DMS114 treated with DMSO at 0.1 percent for 48 hours (cell line): ENCODE results near the gene CRACR2B.

Experiments used
- DNase-seq: peaks from one replicate; lab custom pipeline; 2025; ENCODE audit not compliant: unreplicated experiment; lab: John Stamatoyannopoulos, UW

CRACR2B gene

DNA sequence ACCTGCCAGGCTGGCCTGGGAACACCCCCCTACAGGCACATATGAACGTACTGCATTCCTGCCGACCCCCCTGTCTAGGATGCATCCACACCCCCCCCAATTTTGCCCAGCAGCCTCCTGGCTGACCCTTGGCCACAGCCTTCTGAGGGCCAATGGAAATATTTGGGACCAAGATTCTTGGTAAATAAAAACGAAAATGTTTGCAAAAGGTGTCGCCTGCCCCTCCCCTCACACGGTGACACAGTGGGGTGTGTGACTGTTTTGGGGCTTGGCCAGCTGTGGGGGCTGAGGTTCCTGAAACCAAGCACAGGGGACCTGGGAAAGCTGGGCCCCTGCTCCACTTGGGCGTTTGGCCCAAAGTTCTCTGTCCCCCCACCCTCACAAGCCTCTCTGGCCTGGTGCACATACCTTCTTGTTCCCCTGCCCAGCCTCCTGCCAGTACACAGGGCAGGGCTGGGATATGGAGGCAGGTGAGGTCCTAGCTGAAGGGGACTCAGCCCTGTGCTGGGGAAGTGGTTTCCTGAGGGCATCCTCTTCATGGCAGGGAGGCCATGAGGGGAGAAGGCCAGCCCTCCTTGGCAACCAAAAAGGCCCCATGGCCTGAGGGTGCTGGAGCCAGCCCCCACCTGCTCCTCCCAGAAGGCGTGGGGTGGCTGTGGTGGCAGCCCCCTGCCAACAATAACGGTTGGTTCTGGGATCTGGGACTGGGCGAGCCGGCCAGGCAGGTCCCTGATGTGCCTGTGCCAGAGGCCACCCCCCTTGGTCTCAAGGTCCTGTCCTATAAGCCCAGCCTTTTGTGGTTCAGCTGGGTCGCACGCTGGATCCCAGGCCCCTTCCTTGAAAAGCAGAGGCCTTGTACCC is 2.1 kb upstream of the CRACR2B start:
- DNase-seq: no peak

DNA sequence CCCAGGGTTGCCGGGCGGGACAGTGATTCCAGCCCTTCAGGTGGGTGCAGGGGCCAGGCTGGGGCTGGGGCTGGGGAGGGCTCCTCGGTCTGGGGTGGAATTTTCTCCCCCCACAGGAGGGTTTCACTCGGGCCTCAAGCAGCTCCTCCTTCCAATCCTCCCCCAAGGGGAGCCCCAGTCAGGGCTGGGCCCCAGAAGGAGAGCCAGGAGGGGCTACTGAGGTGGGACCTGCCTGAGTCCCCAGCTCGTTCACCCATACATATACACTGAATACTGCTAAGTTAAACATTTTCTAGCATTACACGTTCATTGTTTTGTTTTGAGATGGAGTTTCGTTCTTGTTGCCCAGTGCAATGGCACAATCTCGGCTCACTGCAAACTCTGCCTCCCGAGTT is 1.5 kb upstream of the CRACR2B start:
- DNase-seq: no peak

DNA sequence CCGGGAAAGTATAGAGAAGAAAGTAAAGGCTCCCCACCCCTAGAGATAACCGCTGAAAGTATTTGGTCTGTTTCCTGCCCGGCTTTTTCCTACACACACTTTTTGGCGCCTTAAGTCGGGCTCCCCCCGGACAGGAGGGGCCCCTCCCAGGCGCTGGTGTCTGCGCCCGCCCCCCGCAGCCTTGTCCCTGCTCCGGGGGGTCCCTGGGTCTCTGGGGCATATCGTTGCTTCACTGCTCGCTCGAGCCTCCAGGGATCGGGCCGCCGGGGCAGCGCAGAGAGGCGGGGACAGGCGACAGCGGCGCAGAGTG is 928 bp upstream of the CRACR2B start:
- no peak for DNase-seq

DNA sequence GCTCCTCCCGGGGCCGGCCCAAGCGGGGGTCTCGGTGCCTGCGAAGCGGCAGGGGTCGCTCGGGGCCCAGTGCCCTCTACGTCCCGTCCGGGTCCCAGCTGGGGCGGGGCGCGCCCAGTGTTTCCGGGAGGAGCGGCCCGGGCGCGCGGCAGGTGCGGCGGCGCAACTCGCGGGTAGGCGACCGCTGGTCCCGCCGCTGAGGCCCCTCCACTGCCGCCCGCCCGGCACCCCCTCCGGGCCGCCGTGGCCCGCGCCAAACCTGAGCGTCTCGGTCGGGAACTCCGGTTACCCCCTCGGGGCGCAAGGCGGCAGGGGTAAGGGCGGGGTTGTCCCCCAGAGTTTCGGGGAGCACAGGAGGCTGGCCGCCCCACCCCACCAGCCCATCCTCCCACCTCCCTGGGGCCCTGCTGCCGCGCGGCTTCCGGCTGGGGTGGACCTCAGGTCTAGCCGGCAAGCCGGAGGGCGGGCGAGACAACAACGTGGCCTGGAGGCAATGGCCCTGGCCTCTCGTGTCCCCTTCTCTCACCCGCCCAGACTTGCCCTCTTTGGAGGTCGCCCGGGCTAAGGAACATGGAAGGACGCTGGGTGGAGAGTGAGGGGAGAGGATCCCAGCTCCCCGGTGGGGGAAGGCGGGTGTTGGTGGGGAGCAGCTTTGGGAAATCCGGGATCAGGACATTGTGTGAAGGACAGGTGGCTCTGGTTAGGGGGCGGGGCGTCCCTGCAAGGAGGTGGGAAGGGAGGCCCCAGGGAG is 398 bp upstream of the CRACR2B start:
- no peak for DNase-seq

DNA sequence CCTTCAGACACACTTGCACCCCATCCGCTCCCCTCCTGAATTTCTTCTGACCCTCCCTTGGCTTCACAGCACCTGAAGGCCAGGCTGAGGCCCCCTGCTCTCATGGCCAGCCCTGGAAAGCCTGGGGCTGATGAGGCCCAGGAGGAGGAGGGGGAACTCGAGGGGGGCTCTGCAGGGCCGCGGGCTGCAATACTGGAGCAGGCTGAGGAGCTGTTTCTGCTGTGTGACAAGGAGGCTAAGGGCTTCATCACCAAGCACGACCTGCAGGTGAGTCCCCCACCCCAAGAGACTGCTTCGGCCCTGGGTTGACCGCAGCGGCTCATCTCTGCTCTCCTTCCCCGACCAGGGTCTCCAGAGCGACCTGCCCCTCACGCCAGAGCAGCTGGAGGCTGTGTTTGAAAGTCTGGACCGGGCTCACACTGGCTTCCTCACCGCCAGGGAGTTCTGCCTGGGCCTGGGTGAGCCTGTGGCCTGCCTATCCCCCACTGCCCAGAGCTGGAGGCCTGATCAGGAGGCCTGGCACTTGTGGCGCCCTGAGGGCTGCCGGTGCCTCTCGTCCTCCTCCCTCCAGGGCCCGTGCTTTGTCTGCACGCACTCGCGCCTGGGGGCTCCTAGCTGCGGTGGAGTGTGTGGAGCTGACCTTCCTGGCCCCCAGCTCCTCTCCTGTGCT is 922 bp downstream of the CRACR2B start:
- no peak for DNase-seq

DNA sequence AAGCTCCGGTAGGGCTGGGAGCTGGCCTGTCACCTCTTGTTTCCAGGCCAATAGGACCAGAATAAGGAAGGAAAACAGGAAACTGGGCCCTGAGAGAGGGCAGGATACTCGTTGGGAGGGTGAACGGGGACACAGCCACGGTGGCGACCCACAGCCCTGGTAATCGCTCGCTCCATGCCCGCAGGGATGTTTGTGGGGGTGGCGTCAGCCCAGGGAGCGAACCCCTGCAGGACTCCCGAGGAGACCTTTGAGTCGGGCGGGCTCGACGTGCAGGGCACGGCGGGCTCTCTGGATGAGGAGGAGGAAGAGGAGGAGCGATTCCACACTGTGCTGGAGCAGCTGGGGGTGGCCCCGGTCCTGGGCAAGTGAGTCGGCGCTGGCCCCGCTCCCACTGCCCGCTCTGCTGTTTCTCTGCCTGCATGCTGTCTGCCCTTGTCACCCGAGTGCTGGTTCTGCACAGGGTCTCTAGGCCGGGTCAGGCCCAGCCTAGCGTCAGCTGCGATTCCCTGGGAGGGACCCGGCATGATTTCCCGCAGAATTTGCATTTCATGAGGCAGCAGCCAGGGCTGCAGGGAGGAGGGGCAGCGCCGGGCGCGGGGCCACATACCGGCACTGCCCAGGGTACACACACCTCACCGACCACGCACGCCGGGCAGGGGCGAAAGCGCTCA is 1.6 kb downstream of the CRACR2B start:
- DNase-seq: no peak

DNA sequence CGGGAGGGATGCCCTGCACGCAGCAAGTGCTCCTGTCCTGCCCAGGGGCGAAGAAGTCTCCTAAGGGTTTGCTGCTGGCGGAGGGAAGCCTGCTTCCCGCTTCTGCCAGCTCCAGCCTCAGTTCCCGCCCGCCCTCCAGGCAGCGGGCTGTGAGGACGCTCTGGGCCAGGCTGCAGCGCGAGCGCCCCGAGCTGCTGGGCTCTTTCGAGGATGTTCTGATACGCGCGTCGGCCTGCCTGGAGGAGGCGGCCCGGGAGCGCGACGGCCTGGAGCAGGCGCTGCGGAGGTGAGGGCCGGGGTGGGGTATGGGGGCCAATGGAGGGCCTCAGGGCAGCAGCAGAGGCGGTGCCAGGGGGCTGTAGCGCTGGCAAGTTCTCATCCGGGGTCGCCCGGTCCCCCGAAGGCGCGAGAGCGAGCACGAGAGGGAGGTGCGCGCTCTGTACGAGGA is 2.2 kb downstream of the CRACR2B start:
- DNase-seq: no peak

DNA sequence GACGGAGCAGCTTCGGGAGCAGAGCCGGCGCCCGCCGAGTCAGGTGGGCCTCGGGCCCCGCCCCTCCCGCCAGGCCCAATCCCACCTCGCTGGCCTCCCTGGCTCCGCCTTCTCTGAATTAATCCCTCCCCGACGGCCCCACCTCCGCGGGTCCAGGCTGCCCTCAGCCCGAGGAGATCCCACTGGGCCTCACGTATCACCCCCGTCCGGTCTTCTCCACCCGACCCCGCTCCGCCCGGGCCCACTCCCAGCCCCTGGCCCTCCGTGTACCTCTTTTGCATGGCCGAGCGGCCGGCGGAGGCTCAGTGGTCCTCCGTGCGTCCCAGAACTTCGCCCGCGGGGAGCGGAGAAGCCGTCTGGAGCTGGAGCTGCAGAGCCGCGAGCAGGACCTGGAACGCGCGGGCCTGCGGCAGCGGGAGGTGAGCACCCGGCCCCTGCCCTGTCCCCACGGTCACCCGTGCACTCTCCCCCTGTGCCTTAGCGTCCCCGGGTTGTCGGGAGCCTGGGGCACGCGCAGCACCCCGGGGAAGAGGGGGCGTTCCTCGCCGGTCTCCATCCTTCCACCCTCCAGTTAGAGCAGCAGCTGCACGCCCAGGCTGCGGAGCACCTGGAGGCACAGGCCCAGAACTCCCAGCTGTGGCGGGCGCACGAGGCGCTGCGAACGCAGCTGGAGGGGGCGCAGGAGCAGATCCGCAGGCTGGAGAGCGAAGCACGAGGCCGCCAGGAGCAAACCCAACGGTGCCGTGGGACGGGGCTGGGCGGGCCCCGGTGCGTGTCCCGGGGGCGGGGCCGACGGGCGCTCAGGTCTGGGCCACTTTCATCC is 2.8 kb downstream of the CRACR2B start:
- no peak for DNase-seq

DNA sequence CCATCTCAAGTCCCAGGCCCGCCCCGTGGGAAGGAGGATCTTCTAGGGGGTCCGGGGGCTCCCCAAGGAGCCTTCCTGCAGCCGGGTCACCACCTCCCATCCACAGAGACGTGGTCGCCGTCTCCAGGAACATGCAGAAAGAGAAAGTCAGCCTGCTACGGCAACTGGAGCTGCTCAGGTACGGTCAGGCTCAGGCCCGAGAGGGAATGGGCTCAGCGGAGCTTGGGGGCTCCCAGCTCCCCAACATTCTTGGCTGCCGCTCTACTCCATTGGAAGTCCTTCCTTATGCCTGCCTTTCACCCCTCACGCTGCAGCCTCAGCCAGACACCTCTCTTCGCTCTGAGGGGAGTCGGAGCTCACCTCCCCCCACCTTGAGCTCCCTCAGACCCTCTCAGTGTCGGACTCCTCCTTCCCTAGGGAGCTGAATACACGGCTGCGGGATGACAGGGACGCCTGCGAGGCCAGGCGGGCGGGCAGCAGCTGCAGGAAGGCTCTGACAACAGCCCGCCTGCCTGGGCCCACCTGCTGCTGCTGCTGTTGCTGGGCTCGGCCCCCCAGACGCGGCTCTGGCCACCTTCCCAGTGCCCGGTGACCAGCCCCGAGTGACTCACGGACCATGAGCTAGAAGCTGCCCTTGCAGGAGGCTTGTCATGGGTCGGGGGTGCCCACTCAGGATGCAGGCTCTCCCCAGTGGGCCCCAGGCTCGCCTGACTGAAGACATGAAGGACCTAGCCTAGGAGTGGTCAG is 3.6 kb downstream of the CRACR2B start:
- no peak for DNase-seq

DNA sequence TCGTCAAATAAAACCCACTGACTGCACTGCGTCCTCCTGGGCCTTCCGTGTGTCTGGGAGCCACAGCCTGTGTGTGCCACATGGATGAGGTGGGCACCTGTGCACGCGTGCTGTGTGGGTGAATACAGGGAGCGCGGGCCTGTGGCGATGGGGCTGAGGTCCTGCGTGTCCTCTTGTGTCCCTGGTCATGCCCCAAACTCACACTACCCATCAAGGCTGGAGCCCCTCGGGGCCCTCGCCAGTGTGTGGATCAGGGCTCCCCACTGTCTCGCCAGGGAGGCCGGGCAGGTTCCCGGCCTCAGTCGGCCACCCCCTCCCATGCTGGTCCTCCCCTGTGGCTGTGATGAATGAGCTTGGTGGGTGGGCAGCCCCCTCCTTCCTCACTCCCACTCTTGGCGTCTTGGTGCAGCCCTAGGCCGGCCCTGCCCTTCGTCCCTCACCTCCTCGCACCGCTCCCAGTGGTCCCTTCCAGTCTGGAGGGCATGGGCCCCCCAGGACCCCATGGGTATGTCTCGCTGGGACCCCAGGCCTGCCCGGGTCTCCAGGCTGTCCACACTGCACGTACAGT is 4.3 kb downstream of the CRACR2B start:
- no peak for DNase-seq

DNA sequence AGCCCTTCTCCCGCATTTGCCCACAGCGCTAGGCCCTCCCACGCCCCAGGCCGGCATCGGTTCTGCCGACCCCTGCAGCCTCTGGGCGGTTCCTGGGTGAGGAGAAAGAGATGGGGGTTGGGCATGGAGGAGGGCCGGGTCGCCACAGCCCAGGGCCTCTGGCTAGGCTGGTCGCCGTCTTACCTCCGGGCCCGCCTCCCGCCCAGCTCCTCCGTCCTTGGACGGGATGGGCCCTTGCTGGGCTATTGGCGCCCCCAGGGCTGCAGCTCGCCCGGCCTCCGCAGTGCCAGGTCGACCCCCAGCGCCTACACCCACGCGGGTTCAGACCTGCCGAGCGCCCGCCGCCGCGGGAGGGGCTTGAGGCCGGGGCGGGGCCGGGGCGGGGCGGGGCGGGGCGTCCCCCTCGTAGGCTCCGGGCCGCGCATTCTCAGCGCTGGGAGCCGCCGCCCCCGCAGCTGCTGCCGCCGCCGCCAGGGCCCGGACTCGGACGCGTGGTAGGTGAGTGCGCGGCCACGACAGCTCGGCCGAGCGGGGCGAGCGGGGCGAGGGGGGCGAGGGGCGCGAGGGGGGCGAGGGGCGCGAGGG is 4.9 kb downstream of the CRACR2B start, which contains the start of gene CD151:
Gene CD151, plus strand, starts transcription at position 424 of the 585 bp plus-strand sequence. CDS start 3,118 bp downstream, outside the sequence.
- DNase-seq: peak; percentile 16

DNA sequence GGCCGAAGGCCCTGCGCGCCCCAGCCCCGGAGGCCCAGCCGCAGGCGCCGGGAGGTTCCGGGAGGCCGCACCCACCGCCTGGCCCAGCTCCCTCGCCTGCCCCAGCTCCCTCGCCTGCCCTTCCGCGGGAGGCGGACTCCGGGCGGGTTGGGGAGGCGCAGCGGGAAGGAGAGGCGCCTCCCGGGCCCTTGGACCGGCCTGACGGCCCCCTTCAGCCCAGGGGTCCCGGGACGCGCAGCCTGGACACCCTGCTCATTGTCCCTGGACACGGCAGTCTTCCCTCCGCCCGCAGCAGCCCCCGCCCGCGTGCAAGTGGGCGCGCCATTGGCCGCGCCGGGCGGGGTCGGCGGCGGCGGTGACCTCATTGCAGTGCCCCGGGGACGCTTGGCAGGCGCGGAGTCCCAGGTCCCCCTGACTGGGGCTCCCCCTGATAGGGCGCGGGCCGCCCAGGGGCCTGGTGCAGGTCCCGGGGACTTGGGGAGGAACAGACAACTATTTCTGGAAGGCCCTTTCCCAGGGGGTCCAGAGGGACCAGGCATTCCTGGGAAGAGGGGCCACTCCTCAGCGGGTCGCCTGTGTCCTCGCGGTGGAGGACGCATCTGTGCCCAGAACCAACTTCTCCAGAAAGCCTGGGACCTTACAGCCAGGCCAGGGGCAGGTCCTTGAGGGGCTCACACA is 5.5 kb downstream of the CRACR2B start:
- no peak for DNase-seq

DNA sequence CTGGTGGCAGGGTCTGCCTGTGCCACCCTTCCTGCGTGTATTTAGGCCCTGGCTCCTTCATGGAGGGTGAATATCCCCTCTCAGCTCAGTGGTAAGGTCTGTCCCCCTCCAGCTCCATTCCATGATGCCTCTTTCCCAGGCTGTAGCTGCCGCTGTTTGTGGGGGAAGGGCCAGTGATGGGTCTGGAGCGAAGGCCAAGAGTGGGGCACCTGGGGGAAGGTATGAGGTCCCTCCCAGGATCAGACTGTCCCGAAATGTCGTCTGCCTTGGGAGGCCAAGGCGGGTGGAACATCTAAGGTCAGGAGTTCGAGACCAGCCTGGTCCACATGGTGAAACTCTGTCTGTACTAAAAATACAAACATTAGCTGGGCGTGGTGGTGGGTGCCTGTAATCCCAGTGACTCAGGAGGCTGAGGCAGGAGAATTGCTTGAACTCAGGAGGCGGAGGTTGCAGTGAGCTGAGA is 6.2 kb downstream of the CRACR2B start:
- no peak for DNase-seq

DNA sequence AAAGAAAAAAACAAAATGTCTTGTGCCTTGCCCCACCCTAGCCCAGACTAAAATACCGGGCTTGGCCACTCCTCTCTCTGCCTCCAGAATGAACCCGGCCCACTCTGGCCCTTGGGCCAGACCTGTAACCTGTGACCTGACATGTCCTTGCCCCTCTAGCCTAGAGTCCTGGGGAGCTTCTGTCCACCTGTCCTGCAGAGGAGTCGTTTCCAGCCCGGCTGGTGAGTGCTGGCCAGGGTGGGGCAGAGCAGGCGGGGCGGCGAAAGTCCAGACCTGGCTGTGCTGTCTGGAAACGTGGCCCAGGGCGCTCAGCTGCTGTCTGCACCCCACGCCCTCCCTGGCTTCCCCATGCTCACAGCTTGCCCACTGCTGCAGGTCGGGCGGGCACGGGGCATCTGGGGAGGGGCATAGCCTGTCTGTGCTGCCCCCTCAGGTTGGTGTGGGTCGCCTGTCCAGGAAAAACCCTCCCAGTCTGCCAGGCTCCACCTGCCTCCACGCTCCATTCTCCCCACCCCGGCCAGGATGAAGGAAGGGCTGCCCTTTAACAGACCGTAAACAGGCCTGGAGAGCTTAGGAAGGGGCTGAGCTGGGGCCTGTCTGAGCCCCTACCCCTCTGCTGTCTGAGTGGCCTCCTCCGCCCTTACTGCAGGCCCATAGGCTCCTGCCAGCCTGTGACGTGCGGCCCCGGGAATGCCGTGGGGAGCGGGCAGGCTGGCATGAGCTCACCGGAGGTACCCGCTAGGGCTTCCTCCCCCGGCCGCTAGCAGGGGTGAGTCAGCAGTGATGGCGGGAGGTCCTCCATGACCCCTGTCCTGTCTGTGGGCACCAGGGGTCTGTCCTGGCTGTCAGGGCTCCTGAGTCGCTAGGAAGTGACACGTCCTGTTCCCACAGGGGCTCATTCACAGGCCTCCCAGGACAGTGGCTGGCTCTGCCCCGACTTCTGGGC is 6.9 kb downstream of the CRACR2B start:
- no peak for DNase-seq

DNA sequence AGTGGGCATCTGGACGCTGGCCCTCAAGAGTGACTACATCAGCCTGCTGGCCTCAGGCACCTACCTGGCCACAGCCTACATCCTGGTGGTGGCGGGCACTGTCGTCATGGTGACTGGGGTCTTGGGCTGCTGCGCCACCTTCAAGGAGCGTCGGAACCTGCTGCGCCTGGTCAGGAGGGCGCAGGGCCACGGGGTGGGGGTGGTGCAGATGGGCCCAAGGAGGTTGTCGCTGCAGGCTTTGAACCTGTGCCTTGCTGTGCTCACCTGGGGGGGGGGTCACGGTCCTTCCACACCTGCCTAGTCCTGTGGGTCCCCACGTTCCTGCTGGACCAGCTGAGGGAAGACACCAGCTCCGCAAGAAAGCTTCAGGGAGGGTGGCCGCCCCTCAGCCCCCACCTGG is 8.6 kb downstream of the CRACR2B start:
- no peak for DNase-seq

DNA sequence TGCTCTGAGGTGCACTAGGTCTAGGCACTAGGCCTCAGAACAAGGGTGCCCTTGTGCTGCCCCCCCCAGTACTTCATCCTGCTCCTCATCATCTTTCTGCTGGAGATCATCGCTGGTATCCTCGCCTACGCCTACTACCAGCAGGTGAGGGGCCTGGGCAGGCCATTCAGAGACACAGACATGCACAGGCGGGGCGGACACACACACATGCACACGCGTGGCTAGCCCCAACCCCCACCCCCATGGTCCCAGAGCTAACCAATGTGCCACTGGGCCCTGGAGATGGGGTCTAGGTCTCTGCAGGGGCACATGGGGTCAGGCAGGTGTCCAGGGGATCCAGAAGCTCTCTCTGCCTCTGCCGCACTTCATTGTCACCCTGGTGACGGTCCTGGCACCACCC is 9.0 kb downstream of the CRACR2B start:
- DNase-seq: no peak
